SH-SY5Y (cell line): ENCODE results near the gene PSMD7.

ENCODE experiments used
- GATA2 ChIP-seq: IDR thresholded peaks from 2 replicates; pipeline ENCODE4 v1.6.1; 2011; ENCODE audit warnings: mild to moderate bottlenecking, low read depth, low read length
- GATA3 ChIP-seq: IDR thresholded peaks from 2 replicates; pipeline ENCODE4 v1.6.1; 2011; ENCODE audit warnings: low read depth, mild to moderate bottlenecking, low read length, moderate library complexity

The PSMD7 gene

DNA sequence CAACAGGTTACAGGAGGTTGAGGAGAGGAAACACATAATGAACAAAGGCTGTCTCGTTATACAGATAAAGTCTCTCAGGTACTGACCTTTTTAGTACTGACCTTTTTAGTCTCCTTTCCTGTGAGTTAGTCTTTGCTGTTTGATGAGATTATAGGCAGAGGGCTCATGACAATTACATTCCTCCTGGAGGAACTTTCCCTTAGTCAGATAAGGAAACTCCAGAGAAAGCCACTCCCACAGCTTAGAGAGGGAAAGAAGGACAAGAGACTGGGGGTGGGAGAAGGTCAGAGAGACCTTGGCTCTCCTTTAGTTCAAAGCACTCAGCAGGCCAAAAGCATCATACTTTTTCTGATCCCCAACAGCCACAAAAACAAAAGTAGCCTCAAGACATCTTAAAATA is 15.3 kb upstream of the PSMD7 start:
- TF ChIP-seq GATA3 (no peak), GATA2 (no peak)

DNA sequence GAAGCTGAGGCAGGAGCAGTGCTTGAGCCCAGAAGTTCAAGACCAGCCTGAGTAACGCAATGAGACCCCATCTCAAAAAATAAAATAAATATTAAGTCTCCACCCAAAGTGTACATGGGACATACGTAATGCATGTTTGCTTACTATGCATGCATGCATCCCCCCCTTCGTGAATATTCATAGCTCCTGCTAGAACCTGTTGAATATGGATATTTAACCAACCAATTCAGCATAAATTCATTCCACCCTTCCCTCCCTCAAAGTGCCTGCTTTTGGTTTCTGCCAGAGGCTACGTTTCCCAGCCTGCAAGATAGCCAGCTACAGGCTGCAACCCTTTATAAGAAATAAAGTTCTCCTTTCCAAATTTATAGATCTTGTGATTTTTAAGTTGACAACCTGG is 12.9 kb upstream of the PSMD7 start:
- TF ChIP-seq GATA3 = no peak
- no peak for TF ChIP-seq GATA2

DNA sequence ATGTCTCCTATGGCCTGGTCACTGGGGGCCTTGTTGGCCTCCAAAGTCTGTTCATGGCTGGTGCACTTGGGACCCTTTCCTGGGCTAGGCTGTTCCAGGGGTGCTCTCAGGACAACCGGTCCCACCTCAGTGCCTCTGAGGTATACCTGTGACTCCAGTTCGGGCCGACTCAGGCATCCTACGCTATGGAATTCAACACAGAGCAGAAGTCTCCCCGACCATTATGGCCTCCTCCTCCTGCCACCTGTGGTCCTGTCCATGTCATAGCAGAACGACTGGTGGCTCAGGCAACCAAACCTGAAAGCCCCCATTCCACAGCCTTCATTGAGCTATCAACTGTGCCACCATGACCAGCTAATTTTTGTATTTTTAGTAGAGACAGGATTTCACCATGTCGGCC is 8.5 kb upstream of the PSMD7 start:
- TF ChIP-seq GATA3 = no peak
- no peak for TF ChIP-seq GATA2

- no peak for TF ChIP-seq GATA2
- TF ChIP-seq GATA3 = no peak
These were observed 6.3 kb upstream of the PSMD7 start for GRCh38 chr16:74290356-74290755.

DNA sequence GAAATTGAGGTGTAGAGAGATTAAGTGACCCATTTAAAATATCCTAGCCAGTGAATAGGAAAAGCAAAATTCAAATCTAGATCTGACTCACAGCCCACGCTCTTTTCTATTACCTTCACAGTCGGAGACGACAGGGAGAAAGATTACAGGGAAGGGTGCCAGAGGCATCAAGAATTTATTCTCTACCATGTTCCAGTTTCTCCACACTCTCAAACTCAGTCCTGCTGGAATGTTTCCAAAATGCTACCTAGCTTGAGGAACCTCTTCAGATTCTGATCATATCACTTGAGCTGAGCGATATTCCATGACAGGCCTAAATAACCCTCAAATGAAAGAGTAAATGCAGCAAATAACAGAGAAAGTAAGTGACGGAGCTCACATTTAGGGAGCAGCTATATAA is 5.4 kb upstream of the PSMD7 start:
- TF ChIP-seq GATA2 (no peak), GATA3 (no peak)

- TF ChIP-seq GATA3 = no peak
- no peak for TF ChIP-seq GATA2
These were observed 4.9 kb upstream of the PSMD7 start for GRCh38 chr16:74291577-74292208.

- TF ChIP-seq GATA3 (no peak), GATA2 (no peak)
These were observed 546 bp upstream of the PSMD7 start for GRCh38 chr16:74296104-74296431.

- no peak for TF ChIP-seq GATA3
- TF ChIP-seq GATA2 = no peak
These were observed 591 bp downstream of the PSMD7 start for GRCh38 chr16:74297145-74297665.

DNA sequence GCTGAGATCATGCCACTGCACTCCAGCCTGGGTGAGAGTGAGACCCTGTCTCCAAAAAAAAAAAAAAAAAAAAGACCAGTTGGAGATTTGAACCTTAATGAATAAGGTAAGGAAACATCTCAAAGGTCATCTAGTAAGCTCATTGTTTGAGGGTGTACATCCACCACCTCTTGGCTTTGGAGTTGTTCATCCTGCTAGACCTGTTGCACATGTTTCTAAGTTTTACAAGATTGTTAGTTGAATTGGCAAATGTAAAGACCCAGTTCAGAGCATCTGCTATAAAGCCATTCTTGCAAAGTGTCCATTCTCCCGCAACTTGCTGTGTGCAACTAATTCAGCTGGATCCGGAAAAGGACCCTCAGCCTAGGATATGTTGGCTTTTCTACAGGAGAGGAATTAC is 1.5 kb downstream of the PSMD7 start:
- no peak for TF ChIP-seq GATA3
- no peak for TF ChIP-seq GATA2

GRCh38 chr16:74302341-74302740 is 5.7 kb downstream of the PSMD7 start:
- TF ChIP-seq GATA2 = no peak
- no peak for TF ChIP-seq GATA3

GRCh38 chr16:74304164-74304834 is 7.7 kb downstream of the PSMD7 start:
- TF ChIP-seq GATA2 = no peak
- no peak for TF ChIP-seq GATA3

- TF ChIP-seq GATA3 = no peak
- TF ChIP-seq GATA2 = no peak
These were observed 8.2 kb downstream of the PSMD7 start for GRCh38 chr16:74304835-74305176.

- TF ChIP-seq GATA3 (no peak), GATA2 (no peak)
These were observed 8.7 kb downstream of the PSMD7 start for GRCh38 chr16:74305281-74305680.

DNA sequence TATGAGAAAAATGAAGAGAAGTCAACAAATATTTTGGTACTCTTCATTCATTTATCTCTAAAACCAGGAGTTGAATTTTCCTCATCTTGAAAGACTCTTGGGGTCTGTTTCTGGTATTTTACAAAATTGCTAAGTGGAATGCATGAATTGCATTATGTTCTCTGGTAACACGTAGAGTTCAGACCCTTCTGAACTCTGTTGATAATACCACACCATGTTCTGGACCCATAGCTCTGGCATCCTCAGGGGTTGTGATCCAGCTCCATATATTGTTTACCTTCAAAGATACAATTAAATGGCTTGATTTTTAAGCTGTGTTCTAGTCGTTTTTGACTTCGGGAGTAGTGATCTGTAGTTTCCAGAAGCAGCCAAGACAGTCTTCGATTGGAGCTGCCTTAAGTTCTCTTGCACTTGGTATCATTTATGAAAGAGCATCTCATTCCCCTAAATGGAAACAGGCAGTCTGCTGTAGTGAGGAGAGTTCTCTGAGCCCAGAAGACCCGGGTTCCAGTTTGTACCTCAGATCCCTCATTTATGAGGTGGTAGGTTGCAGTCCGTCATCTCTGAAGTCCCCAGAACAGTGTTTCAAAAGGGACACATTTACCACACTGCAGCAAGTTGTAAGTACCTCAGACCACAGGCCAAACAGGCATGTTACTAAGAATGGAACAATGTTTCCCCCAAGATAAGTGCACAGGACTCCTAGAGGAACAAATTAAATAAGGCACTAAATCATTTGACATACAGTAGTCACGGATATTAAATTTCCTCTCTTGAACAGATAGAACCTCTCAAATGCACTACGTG is 9.6 kb downstream of the PSMD7 start:
- TF ChIP-seq GATA3 = no peak
- no peak for TF ChIP-seq GATA2

GRCh38 chr16:74307383-74307782 is 10.8 kb downstream of the PSMD7 start:
- TF ChIP-seq GATA2 (no peak), GATA3 (no peak)
